Mucosa of stomach (tissue), 1 donor: ENCODE measurements around the gene TEDC2.
"Not testable (repeated sequence)": the region's sequence is repeated elsewhere in the genome, so short reads cannot be mapped to it uniquely, and the experiment has no call there.

Experiments
- H3K27me3 ChIP-seq: one replicate; pipeline ENCODE4 v1.7.0; 2013; ENCODE audit warnings: mild to moderate bottlenecking, low read length; ENCODE audit not compliant: control insufficient read depth, insufficient read depth
- H3K36me3 ChIP-seq: one replicate; pipeline ENCODE4 v1.7.0; 2013; ENCODE audit warnings: low read length; ENCODE audit not compliant: control insufficient read depth, insufficient read depth
- H3K4me1 ChIP-seq: one replicate; pipeline ENCODE4 v1.7.0; 2013; ENCODE audit warnings: mild to moderate bottlenecking, low read length; ENCODE audit not compliant: control insufficient read depth, insufficient read depth
- H3K4me3 ChIP-seq: one replicate; pipeline ENCODE4 v1.7.0; 2013; ENCODE audit warnings: low read length
- H3K9ac ChIP-seq: one replicate; pipeline ENCODE4 v1.7.0; 2013; ENCODE audit warnings: mild to moderate bottlenecking, low read length, moderate library complexity
- H3K9me3 ChIP-seq: one replicate; pipeline ENCODE4 v1.7.0; 2013; ENCODE audit warnings: mild to moderate bottlenecking, low read length, moderate library complexity; ENCODE audit not compliant: control insufficient read depth
- donor health status: Pancreatic carcinoma.

Gene TEDC2

DNA sequence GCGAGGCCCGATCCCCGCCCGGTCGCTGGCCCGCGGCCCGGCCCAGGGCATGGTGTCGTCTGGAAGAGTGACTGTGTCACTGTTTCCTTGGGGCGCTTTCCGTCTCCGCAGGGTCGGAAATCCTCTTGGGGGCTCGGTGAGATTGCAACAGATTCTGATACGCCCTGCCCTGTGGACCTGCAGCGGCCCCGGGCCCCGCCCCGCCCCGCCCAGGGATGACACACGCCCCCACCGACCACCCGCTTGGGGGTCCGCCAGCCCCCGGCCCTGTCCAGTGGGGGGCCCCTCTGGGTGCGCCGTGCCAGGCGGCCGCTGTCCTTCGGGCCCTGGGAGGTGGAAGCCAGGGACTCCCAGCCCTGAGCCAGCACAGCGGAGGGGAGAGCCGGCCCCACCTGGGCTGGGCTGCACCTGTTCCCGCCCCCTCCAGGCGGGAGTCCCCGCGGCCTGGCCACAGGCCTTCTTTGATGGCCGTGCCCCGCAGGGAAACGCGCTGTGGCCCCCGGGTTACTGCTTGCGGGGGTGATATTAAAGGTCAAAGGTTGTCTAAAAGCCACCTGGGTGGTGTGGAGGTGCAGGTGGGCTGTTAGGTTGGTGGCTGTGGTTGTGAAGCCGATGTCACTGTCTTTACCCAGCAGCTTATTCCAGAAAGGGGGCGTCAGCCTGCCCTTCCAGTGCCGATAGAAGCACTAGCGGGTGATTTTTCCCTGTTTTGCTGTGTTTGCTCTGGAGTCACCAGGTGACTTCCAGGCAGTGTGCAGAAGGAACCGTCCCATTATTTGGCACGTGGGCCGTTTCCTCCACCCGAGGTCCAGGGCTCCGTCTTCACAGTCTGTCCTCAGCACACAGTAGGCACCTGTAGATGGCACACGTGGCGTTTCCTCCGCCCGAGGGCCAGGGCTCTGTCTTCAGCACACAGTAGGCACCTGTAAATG lies 15.8 kb downstream of the TEDC2 start:
- H3K9me3 ChIP-seq: no peaks in the 10 kb centered on the region

GRCh38 chr16:2476345-2476720 lies 16.4 kb downstream of the TEDC2 start:
- Histone ChIP-seq H3K4me3 (peak overlapping the region; percentile 31), H3K36me3 (no peaks in the 10 kb centered on the region), H3K27me3 (peaks cover 22% of the 10 kb centered on the region), H3K9me3 (no peaks in the 10 kb centered on the region), H3K9ac (no peak overlapping the region), H3K4me1 (peaks cover 25% of the 10 kb centered on the region)

More for the DNA sequence above, 15.8 kb downstream of the TEDC2 start:
- peak overlapping the region; percentile 31 for H3K4me3 ChIP-seq
- H3K9ac ChIP-seq: peak overlapping the region; percentile 57
- peaks cover 25% of the 10 kb centered on the region for H3K4me1 ChIP-seq
- no peaks in the 10 kb centered on the region for H3K36me3 ChIP-seq
- H3K27me3 ChIP-seq: peaks cover 29% of the 10 kb centered on the region

- Histone ChIP-seq H3K9ac (no peak overlapping the region), H3K4me1 (peaks cover 25% of the 10 kb centered on the region), H3K9me3 (no peaks in the 10 kb centered on the region), H3K4me3 (no peak overlapping the region), H3K36me3 (no peaks in the 10 kb centered on the region), H3K27me3 (peaks cover 18% of the 10 kb centered on the region)
Measured at GRCh38 chr16:2476741-2477140, 16.8 kb downstream of the TEDC2 start.

- Histone ChIP-seq H3K36me3 (no peaks in the 10 kb centered on the region), H3K9me3 (no peaks in the 10 kb centered on the region), H3K27me3 (peaks cover 12% of the 10 kb centered on the region), H3K4me1 (peaks cover 25% of the 10 kb centered on the region), H3K4me3 (no peak overlapping the region), H3K9ac (no peak overlapping the region)
Measured at GRCh38 chr16:2477327-2477726, 17.4 kb downstream of the TEDC2 start.

GRCh38 chr16:2478279-2478678 lies 18.4 kb downstream of the TEDC2 start:
- H3K9ac ChIP-seq: no peak overlapping the region

DNA sequence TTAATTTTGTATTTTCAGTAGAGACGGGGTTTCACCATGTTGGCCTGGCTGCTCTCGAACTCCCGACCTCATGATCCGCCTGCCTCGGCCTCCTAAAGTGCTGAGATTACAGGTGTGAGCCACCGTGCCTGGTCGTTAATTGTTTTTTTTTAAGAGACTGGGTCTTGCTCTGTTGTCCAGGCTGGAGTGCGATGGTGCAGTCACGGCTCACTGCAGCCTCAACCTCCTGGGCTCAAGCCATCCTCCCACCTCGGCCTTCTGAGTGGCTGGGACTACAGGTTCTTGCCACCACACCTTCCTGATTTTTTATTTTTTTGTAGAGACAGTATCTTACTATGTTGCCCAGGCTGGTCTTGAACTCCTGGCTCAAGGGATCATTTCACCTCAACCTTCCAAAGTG lies 20.1 kb downstream of the TEDC2 start:
- not testable (repeated sequence) for H3K9ac ChIP-seq, H3K36me3 ChIP-seq, H3K27me3 ChIP-seq, H3K4me3 ChIP-seq, H3K9me3 ChIP-seq
- H3K4me1 ChIP-seq: peaks cover 12% of the 10 kb centered on the region

More at GRCh38 chr16:2478279-2478678, 18.4 kb downstream of the TEDC2 start:
- no peaks in the 10 kb centered on the region for H3K9me3 ChIP-seq
- H3K27me3 ChIP-seq: peaks cover 3% of the 10 kb centered on the region
- H3K4me3 ChIP-seq: no peak overlapping the region
- H3K4me1 ChIP-seq: peaks cover 22% of the 10 kb centered on the region
- H3K36me3 ChIP-seq: no peaks in the 10 kb centered on the region

DNA sequence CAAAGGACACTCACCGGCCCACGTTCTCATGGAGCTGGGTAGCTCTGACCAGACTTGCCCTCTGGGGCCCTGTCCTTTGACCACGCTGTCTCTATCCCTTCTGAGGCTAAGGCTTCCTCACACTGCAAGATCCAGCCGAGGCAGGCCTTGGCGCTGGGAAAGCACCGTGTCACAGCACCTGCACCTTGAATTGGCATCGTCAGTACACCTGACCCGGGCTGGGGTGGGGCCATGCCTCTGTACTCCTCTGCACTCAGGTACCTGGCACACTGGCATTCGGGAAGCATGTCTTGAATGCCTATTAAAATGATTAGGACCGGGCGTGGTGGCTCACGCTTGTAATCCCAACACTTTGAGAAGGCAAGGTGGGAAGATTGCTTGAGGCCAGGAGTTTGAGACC lies 21.0 kb downstream of the TEDC2 start:
- Histone ChIP-seq H3K4me1 (peaks cover 7% of the 10 kb centered on the region), H3K9ac (peak overlapping the region; percentile 9)

DNA sequence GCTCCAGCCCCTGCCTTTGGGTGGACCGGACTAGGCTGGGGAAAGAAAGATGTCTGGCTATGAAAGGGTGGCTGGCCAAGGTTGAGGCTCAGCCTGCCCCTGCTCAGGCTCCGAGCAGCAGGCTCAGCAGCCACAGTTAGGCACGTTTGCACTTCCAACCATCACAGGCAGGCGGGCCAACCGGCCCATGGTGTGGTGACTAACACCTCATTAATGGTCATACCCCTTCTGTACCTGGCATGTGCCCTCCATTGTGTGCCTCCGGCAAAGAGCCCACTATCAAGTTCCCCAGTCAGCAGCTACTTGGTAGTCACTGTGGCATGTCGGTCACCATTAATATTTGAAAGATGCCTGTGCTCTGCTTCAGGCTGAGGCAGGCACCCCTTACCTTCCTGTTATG lies 21.8 kb downstream of the TEDC2 start:
- Histone ChIP-seq H3K4me1 (peaks cover under 1% of the 10 kb centered on the region), H3K27me3 (no peaks in the 10 kb centered on the region), H3K4me3 (no peak overlapping the region), H3K9ac (no peak overlapping the region), H3K36me3 (no peaks in the 10 kb centered on the region), H3K9me3 (no peaks in the 10 kb centered on the region)

More for the DNA sequence above, 21.0 kb downstream of the TEDC2 start:
- H3K27me3 ChIP-seq: no peaks in the 10 kb centered on the region
- H3K36me3 ChIP-seq: no peaks in the 10 kb centered on the region
- H3K4me3 ChIP-seq: no peak overlapping the region
- no peaks in the 10 kb centered on the region for H3K9me3 ChIP-seq

GRCh38 chr16:2482249-2482648 lies 22.3 kb downstream of the TEDC2 start:
- no peaks in the 10 kb centered on the region for H3K9me3 ChIP-seq
- no peak overlapping the region for H3K9ac ChIP-seq
- no peaks in the 10 kb centered on the region for H3K27me3 ChIP-seq
- peaks cover 5% of the 10 kb centered on the region for H3K4me1 ChIP-seq
- no peak overlapping the region for H3K4me3 ChIP-seq
- H3K36me3 ChIP-seq: no peaks in the 10 kb centered on the region

GRCh38 chr16:2482708-2483534 lies 23.0 kb downstream of the TEDC2 start:
- Histone ChIP-seq H3K4me1 (peaks cover 7% of the 10 kb centered on the region), H3K9me3 (no peaks in the 10 kb centered on the region), H3K4me3 (no peak overlapping the region), H3K36me3 (no peaks in the 10 kb centered on the region), H3K27me3 (no peaks in the 10 kb centered on the region), H3K9ac (peak overlapping the region; percentile 39)

DNA sequence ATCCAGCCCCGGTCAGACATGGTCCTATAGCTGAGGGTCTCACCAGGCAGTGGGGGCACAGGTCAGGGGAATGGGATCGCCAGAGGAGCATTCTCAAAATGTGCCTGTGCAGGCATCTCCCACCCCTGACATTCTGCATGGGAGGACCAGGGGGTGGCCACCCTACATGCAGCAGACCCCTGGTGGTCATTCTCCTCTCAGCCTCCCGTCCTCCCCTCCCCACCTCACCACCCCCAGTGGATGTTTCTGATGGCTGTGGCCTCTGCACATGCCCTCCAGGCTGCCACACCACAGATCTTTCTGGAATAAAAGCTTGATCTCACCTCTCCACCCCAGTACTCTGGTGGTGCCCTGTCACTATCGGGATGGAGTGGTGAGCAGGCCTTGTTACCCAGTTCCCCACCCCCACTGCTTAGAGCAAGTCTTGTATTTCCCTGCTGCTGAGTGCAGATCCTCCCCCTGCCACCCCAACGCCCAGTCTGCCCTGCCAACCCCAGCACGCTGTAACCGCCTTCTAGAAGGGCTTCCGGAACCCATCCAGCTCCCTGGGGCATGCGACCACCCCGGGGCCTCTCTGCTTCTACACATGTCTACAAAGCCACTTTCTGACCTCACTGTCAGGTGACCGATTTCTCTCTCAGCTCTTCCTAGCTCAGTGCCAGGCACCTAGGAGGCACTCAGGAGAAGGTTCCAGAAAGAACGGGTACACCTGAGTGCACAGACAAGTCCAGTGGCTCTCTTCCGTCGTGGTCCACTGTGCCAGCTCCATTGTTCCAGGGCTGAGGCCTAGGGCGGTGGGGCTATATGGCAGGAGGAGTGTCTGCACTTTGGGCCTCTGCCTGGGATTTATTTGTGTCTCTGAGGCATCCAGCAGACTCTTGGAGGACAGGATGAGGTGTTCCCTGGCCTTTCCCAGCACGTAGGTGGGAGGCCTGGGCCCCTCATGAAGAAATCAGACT lies 24.3 kb downstream of the TEDC2 start:
- Histone ChIP-seq H3K4me1 (peaks cover 7% of the 10 kb centered on the region), H3K27me3 (no peaks in the 10 kb centered on the region), H3K4me3 (no peak overlapping the region), H3K9ac (no peak overlapping the region), H3K9me3 (no peaks in the 10 kb centered on the region), H3K36me3 (no peaks in the 10 kb centered on the region)
